ENCODE measurements around the gene KCNAB2.

KCNAB2 gene

DNA sequence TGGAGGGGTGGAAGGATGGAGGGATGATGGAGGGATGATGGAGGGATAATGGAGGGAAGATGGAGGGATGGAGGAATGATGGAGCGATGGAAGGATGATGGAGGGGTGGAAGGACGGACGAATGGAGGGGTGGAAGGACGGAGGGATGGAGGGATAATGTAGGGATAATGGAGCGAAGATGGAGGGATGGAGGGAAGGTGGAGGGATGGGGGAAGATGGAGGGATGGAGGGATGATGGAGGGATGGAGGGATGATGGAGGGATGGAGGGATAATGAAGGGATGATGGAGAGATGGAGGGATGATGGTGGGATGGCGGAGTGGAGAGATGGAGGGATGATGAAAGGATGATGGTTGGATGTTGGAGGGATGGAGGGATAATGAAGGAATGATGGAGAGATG lies 61.3 kb downstream of the KCNAB2 start:
- DNase-seq = no peak
- peaks cover 0 to 8% of the 10 kb centered on the region in 2 donors for H3K9me3 Mint-ChIP-seq

DNA sequence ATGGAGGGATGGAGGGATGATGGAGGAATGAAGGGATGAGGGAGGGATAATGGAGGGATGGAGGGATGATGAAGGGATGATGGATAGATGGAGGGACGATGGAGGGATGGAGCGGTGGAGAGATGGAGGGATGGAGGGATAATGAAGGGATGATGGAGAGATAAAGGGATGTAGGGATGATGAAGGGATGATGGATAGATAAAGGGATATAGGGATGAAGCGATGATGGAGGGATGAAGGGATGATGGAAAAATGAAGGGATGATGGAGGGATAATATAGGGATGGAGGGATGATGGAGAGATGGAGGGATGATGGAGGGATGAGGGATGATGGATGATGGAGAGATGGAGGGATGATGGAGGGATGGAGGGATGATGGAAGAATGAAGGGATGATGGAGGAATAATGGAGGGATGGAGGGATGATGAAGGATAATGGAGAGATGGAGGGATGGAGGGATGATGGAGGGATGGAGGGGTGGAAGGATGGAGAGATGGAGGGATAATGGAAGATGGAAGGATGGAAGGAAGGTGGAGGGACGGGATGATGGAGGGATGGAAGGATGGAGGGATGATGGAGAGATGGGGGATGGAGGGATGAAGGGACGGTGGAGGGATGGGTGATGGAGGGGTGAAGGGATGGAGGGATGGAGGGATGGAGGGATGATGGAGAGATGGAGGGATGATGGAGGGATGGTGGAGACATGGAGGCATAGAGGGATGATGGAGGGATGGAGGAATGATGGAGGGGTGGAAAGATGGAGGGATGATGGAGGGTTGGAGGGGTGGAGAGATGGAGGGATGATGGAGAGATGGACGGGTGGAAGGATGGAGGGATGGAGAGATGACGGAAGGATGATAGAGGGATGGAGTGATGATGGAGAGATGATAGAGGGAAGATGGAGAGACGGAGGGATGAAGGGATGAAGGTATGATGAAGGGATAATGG lies 62.0 kb downstream of the KCNAB2 start:
- Mint-ChIP-seq H3K9me3 (peaks cover 0 to 8% of the 10 kb centered on the region in 2 donors), H3K4me3 (no peak overlapping the region)
- DNase-seq = no peak

More for the DNA sequence above, 61.3 kb downstream of the KCNAB2 start:
- Mint-ChIP-seq H3K4me3 (no peak overlapping the region), H3K27me3 (peaks cover 68% of the 10 kb centered on the region), H3K27ac (no peak overlapping the region), H3K4me1 (no peaks in the 10 kb centered on the region)
- ATAC-seq = no peak

DNA sequence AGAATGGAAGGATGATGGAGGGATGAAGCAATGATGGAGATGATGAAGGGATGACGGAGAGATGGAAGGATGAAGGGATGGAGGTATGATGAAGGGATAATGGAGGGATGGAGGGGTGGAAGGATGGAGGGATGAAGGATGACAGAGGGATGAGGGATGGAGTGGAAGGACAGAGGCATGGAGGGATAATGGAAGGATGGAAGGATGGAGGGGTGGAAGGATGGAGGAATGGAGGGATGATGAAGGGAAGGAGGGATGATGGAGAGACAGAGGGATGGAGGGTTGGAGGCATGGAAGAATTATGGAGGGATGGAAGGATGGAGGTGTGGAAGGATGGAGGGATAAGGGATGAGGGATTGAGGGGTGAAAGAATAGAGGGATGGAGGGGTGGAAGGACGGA lies 62.8 kb downstream of the KCNAB2 start:
- H3K27me3 Mint-ChIP-seq = peaks cover 68% of the 10 kb centered on the region
- H3K9me3 Mint-ChIP-seq = peaks cover 0 to 8% of the 10 kb centered on the region in 2 donors
- DNase-seq (no peak), ATAC-seq (no peak)
- no peak overlapping the region for H3K27ac Mint-ChIP-seq
- H3K4me1 Mint-ChIP-seq = no peaks in the 10 kb centered on the region
- H3K4me3 Mint-ChIP-seq = no peak overlapping the region

More for the DNA sequence above, 62.0 kb downstream of the KCNAB2 start:
- no peak for ATAC-seq
- no peak overlapping the region for H3K27ac Mint-ChIP-seq
- H3K27me3 Mint-ChIP-seq = peaks cover 69% of the 10 kb centered on the region
- H3K4me1 Mint-ChIP-seq = no peaks in the 10 kb centered on the region

DNA sequence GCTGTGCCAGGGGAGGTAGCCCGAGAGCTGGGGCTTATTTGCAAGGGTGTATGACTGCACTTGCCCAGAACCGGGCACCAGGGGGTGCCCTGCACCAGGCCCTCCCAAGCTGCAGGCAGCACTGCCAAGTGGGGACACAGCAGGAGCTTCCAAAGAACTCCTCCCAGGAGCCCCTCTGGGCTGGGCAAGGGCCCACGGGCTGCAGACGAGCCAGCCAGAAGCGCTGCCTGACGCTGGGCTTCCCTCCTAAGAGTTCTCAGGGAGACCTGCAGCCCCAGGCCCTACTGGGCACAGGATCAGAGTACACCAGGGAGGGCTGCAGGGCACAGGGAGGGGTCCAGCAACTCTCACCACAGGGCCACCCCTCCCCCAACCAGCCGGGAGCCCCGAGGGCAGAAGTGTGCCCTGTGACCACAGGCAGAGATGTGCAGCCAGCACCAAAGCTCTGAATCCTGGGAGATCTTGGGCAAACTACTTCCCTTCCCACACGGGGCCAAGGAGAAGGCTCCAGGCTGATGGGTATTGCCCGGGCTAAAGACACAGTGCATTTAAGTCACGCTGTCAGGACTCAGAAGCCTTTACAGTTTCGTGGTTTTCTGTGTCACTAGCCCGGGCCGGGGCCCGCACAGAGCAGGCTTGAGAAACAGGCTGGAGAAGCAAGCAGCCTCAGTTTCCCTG lies 63.4 kb downstream of the KCNAB2 start:
- peak; percentile 43 to 55 for DNase-seq
- Mint-ChIP-seq H3K4me3 (no peak overlapping the region), H3K9me3 (peaks cover 0 to 8% of the 10 kb centered on the region in 2 donors), H3K4me1 (no peaks in the 10 kb centered on the region), H3K27me3 (peaks cover 63% of the 10 kb centered on the region), H3K27ac (no peak overlapping the region)
- ATAC-seq = peak; percentile 91

DNA sequence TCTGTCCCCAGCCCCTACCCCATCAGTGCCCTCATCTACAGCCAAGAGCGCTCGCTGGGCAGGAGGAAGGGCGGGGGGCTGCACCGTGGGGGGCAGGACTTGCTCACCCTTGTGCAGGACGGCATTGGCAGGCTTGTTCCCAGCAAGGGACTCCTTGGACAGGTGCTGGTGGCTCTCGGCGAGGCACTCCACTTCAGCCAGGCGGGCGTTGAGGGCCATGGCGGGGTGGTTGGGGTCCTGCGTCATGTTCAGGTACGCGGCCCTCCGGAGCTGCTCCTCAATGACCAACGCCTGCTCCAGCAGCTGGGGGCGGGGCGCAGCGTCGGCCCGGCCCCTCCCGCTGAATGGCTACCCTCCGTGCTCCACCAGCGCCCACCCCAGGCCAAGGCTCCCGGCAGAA lies 64.0 kb downstream of the KCNAB2 start:
- Mint-ChIP-seq H3K9me3 (peaks cover 0 to 8% of the 10 kb centered on the region in 2 donors), H3K27me3 (peaks cover 61% of the 10 kb centered on the region), H3K4me3 (no peak overlapping the region), H3K4me1 (no peaks in the 10 kb centered on the region), H3K27ac (no peak overlapping the region)
- ATAC-seq = no peak
- DNase-seq = no peak

DNA sequence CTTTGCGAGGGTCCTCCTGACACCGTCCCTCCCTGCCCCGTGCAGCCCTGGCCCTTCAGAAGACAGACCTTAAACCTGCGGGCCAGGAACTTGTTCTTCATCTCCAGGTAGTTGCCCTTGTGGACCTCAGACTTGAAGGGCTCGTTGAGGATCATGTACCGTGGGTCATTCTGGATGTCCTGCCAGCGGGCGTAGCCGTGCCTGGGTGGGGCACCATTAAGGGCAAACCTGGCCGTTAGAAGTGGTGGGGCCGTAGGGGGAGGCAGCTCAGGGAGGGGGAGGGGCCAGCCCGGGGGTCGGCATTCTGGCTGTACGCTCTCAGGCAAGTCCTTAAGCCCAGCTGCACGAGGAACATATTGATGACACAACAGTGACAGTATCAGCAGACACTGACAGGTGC lies 64.6 kb downstream of the KCNAB2 start:
- Mint-ChIP-seq H3K4me1 (no peaks in the 10 kb centered on the region), H3K9me3 (peaks cover 0 to 9% of the 10 kb centered on the region in 2 donors), H3K27me3 (peaks cover 59% of the 10 kb centered on the region), H3K4me3 (no peak overlapping the region), H3K27ac (peak overlapping the region in 1 of 2 donors; percentile 77)
- DNase-seq (no peak), ATAC-seq (no peak)

DNA sequence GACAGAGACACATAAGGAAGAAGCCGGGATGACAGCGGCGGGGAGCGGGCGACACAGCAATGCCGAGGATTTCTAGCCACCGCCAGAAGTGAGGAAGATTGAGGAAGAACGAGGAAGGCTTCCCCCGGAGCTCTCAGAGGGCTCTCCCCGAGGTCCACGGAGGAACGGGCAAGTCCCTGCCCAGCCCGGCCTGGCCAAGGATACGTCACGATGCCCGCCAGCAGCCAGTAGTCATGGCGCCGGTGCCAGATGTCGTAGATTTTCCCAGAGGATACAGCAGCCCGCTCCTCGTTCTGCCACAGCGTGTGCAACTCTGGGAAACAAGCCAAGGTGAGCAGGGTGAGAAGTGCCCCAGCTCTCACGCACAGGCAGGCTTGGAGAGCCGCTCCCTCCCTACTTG lies 65.9 kb downstream of the KCNAB2 start:
- peaks cover 4 to 17% of the 10 kb centered on the region in 2 donors for H3K9me3 Mint-ChIP-seq

DNA sequence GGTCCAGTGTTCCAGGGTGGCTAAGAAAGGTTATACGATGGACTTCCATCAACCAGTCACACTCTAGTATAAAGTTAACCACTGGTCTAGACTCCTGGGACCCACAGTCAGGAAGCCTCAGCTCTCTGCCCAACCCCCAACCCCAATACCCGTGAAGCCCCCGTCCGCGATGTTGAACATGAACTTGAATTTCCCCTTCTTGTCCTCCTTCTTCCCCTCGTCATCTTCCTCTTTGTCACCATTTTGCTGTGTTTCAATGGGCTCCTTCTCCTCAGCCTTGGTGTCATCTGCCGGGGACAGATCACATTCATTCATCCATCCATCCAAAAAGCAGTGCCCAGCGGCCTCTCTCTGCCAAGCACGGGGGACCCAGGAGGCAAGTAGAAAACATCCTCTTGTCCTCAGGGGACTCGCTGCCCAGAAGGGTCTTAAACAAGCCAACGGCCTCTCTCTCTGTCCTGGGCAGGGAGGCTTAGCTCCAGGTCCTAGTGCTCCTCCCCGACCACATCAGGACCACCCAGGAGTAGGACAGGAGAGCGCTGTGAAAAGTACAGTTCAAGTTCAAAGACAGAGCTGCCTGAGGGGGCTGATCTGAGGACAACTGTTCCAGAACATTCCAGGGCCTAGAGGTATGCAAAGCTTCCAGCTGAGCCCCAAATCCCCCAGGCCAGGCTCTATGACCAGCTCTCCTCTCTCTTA lies 66.5 kb downstream of the KCNAB2 start:
- no peak overlapping the region for H3K27ac Mint-ChIP-seq
- no peak for ATAC-seq

More for the DNA sequence above, 65.9 kb downstream of the KCNAB2 start:
- Mint-ChIP-seq H3K4me1 (no peaks in the 10 kb centered on the region), H3K27me3 (peaks cover 51% of the 10 kb centered on the region), H3K4me3 (no peak overlapping the region), H3K27ac (peak overlapping the region in 1 of 2 donors; percentile 11)
- ATAC-seq = no peak
- no peak for DNase-seq

DNA sequence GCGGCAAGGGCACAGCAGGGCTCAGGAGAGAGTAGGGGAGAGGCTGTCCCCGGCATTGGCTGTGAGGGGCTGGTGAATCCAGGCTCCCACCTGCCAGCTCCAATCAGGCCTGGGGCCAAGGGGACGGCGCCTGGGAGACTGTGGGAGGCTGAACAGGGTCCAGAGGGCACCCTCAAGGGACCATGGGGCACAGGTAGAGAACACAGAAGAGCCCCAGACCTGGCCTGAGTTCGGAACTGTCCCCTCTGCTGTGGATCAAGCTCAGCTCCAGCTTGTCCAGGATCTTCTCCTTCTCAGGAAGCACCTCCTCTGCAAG lies 67.0 kb downstream of the KCNAB2 start:
- Mint-ChIP-seq H3K9me3 (peaks cover 10 to 19% of the 10 kb centered on the region in 2 donors), H3K27ac (no peak overlapping the region), H3K4me1 (no peaks in the 10 kb centered on the region), H3K27me3 (peaks cover 42% of the 10 kb centered on the region), H3K4me3 (no peak overlapping the region)
- DNase-seq (no peak), ATAC-seq (no peak)

More for the DNA sequence above, 66.5 kb downstream of the KCNAB2 start:
- Mint-ChIP-seq H3K4me1 (no peaks in the 10 kb centered on the region), H3K4me3 (no peak overlapping the region), H3K27me3 (peaks cover 47% of the 10 kb centered on the region), H3K9me3 (peaks cover 10 to 21% of the 10 kb centered on the region in 2 donors)
- DNase-seq = no peak

DNA sequence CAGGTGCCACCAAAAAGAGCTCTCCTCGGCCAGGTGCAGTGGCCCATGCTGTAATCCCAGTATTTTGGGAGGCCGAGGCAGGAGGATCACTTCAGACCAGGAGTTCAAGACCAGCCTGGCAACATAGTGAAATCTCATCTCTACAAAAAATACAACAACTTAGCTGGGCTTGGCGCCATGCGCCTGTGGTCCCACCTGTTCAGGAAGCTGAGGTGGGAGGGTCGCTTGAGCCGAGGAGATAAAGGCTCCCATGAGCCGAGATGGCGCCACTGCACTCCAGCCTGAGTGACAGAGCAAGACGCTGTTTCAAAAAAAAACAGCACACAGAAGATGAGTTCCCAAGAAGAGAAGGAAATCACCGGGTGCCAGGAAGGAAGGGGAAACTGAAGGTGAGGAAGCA lies 67.4 kb downstream of the KCNAB2 start:
- no peak for DNase-seq
- Mint-ChIP-seq H3K9me3 (peaks cover 10 to 18% of the 10 kb centered on the region in 2 donors), H3K27ac (no peak overlapping the region)

DNA sequence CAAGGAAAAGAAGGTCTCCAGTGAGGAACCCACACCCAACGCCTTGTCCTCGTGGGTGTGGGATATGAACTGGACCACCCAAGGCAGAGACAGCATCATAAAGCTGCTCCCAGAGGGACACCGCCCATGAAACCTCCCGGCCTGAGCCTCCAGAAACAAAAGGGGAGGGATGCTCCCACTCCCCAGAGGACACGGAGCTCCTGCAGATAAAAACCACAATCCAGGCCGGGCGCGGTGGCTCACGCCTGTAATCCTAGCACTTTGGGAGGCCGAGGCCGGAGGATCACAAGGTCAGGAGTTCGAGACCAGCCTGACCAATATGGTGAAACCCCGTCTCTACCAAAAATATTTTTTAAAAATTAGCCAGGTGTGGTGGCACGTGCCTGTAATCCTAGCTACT lies 68.1 kb downstream of the KCNAB2 start:
- H3K4me1 Mint-ChIP-seq = no peaks in the 10 kb centered on the region
- H3K27me3 Mint-ChIP-seq = peaks cover 31% of the 10 kb centered on the region
- no peak overlapping the region for H3K27ac Mint-ChIP-seq
- DNase-seq (no peak), ATAC-seq (no peak)
- H3K4me3 Mint-ChIP-seq = no peak overlapping the region
- peaks cover 10 to 18% of the 10 kb centered on the region in 2 donors for H3K9me3 Mint-ChIP-seq

More for the DNA sequence above, 67.4 kb downstream of the KCNAB2 start:
- Mint-ChIP-seq H3K4me1 (no peaks in the 10 kb centered on the region), H3K27me3 (peaks cover 37% of the 10 kb centered on the region), H3K4me3 (no peak overlapping the region)
- no peak for ATAC-seq

DNA sequence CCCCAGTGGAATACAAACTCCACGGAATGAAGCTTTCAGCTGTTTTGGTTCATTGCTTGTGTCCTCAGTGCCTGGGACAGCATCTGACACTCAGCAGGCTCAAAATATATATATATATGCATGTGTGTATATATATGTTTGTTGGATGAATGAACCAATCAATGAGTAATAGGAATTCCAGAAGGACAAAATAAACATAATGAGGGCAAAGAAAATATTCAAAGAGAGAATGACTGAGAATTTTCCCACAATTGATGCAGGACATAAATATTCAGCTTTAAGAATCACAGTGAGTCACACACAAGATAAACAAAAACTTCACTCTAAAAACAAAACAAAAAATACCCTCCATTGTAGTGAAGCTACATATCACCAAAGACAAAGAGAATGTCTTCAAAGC lies 70.4 kb downstream of the KCNAB2 start:
- H3K9me3 Mint-ChIP-seq = peaks cover 10 to 18% of the 10 kb centered on the region in 2 donors
- ATAC-seq (no peak), DNase-seq (no peak)
- H3K27me3 Mint-ChIP-seq = peaks cover 13% of the 10 kb centered on the region
- H3K4me1 Mint-ChIP-seq = no peaks in the 10 kb centered on the region
- no peak overlapping the region for H3K27ac Mint-ChIP-seq
- no peak overlapping the region for H3K4me3 Mint-ChIP-seq

DNA sequence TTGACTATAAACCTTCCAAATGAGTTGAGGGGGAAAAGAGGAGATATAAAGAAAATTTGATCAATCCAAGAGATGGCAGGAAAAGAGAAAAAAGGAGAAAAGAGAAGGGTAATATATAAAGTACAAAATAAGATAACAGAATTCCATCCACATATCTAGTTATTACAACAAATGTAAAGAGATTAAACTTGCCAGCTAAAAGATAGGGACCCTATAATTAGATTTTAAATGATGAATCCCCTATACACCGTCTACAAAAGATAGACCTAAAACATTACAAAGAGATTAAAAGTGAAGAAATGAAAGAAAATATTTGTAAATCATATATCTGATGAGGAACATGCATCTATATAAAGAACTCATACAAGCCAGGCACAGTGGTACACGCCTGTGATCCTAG lies 71.4 kb downstream of the KCNAB2 start:
- Mint-ChIP-seq H3K4me3 (no peak overlapping the region), H3K27me3 (peaks cover 10% of the 10 kb centered on the region), H3K27ac (no peak overlapping the region), H3K4me1 (no peaks in the 10 kb centered on the region), H3K9me3 (peaks cover 10 to 18% of the 10 kb centered on the region in 2 donors)
- ATAC-seq = no peak
- DNase-seq = no peak

DNA sequence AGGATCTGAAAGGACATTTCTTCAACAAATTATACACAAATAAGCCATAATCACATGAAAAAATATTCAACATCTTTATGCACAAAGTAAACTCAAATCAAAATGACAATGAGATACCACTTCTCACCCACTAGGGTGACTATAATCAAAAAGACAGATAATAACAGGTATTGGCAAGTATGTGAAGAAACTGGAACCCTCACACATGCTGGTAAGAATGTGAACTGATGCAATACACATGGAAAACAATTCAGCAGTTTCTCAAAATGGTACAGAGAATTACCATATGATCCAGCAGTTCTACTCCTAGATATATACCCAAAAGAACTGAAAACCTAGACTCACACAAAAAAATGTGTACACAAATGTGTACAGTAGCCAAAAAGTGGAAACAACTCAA lies 71.9 kb downstream of the KCNAB2 start:
- peaks cover 4% of the 10 kb centered on the region for H3K27me3 Mint-ChIP-seq
- no peaks in the 10 kb centered on the region for H3K4me1 Mint-ChIP-seq
- DNase-seq = no peak
- H3K4me3 Mint-ChIP-seq = no peak overlapping the region
- H3K9me3 Mint-ChIP-seq = peaks cover 10 to 18% of the 10 kb centered on the region in 2 donors
- no peak for ATAC-seq
- H3K27ac Mint-ChIP-seq = no peak overlapping the region

DNA sequence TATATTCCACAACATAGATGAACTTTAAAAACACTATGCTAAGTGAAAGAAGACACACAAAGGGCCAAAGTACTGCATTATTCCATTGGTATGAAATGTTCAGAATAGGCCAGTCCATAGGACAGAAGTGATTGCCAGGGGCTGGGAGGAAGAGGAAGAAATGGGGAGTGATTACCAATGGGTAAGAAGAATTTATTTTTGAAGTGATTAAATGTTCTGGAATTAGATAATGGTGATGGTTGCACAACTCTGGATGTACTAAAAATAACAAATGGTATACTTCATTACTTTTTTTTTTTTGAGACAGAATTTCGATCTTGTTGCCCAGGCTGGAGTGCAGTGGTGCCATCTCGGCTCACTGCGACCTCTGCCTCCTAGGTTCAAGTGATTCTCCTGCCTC lies 72.7 kb downstream of the KCNAB2 start:
- Mint-ChIP-seq H3K27me3 (no peaks in the 10 kb centered on the region), H3K27ac (no peak overlapping the region), H3K4me3 (no peak overlapping the region), H3K4me1 (no peaks in the 10 kb centered on the region), H3K9me3 (peaks cover 10 to 18% of the 10 kb centered on the region in 2 donors)
- DNase-seq = no peak
- no peak for ATAC-seq

Data from stimulated activated naive CD8-positive, alpha-beta T cell treated with anti-CD3 and anti-CD28 coated beads, Interleukin-15, amount 100 ng/mL, for 72 hours (primary cell).